ENCODE data around the gene HOXC12. TPM values are rescaled to one million over a fixed set of nuclear protein-coding genes. Genes with fewer than 3 reads are reported as not detected.
A peak's percentile ranks its signal among the peaks of the same experiment; 100 is the strongest.

HOXC12 gene
- total RNA-seq, 1 donor from 2014 or later = not detected

DNA sequence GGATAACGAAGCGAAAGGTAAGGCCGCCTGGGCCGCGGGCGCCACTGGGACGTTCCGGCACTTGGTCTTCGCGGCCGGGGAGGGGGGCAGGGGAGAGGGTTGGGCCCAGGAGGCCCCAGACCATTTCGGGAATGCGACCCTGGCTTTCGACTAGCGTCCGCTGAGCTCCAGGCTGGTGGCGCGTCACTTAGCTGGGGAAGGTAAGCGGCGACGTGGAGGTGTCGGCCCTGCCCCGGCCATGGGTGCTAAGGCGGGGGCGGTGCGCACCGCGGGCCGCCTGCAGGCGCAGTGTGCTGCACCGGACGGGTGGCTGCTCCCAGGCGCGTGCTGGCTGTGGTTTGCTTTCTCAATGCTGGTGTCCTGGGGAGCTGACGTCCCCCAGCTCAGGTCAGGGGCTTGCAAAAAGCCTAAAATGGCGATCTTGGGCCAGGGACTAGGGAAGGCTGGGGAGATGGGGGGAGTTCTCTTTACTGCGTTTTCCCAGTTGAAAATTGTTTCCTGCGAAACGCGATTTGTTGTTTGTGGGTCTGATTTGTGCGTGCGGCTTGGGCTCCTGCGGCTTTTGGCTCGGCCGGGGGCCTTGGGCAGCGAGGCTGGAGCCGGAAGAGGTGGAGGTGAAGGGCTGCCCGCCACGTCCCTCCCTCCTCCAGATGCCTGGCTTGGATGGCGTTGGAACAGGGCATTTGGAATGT is 31.4 kb downstream of the HOXC12 start:
- no peaks in the 10 kb centered on the region for H3K36me3 ChIP-seq
- DNase-seq = peak; percentile 58
- peaks cover 15% of the 10 kb centered on the region for H3K4me1 ChIP-seq
- no peaks in the 10 kb centered on the region for H3K9me3 ChIP-seq
- no peak overlapping the region for H3K27ac ChIP-seq
- peaks cover 100% of the 10 kb centered on the region for H3K27me3 ChIP-seq
- H3K4me3 ChIP-seq = no peak overlapping the region
- intact Hi-C loops (cut with DNase I) = no loop called here
- ATAC-seq = peak; percentile 32
- TF ChIP-seq, protein P1, sequence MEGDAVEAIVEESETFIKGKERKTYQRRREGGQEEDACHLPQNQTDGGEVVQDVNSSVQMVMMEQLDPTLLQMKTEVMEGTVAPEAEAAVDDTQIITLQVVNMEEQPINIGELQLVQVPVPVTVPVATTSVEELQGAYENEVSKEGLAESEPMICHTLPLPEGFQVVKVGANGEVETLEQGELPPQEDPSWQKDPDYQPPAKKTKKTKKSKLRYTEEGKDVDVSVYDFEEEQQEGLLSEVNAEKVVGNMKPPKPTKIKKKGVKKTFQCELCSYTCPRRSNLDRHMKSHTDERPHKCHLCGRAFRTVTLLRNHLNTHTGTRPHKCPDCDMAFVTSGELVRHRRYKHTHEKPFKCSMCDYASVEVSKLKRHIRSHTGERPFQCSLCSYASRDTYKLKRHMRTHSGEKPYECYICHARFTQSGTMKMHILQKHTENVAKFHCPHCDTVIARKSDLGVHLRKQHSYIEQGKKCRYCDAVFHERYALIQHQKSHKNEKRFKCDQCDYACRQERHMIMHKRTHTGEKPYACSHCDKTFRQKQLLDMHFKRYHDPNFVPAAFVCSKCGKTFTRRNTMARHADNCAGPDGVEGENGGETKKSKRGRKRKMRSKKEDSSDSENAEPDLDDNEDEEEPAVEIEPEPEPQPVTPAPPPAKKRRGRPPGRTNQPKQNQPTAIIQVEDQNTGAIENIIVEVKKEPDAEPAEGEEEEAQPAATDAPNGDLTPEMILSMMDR (IDR thresholded peaks at IDR 0.05) = no peak

DNA sequence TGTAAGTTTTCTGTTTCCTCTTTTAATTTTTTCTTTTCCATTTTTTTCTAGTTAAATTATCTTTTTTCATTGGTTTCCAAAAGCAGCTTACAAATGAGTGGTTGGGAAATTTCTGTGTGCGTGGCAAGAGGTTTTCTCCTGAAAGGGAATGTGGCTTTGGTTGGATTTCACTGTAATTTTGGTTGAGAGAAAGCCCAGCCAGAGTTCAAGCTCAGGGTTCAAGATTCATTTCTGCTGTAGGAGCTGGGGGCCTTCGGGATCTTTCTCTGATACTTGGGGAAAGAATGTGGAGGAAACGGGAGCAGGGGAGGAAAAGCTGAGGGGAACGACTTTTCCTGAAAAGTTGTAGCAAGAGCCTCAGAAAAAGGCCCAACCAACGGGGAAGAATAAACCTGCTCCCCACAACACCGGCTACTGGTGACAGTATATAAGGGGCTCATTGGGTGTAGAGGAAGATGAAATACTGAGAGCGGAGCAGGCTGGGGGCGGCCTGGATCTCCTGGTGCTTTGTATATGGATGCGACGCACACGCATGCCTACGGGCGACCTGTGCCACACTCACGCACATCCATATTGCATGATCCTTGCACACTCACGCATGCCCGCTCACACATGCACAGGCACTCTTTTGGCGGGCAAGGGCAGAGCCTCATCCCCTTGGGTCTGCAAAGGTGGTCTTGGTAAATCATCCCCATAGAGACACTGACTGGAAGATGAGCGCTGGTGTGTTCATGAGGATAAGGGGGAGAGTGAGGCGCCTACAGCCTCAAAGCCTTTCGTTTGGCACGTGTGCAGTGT is 32.2 kb downstream of the HOXC12 start:
- Histone ChIP-seq H3K36me3 (no peaks in the 10 kb centered on the region), H3K4me1 (peaks cover 15% of the 10 kb centered on the region), H3K4me3 (no peak overlapping the region), H3K27ac (no peak overlapping the region), H3K27me3 (peaks cover 100% of the 10 kb centered on the region), H3K9me3 (no peaks in the 10 kb centered on the region)
- ATAC-seq = no peak
- intact Hi-C loops (cut with DNase I) = no loop called here
- TF ChIP-seq, protein P1 (IDR thresholded peaks at IDR 0.05) = no peak
- no peak for DNase-seq

DNA sequence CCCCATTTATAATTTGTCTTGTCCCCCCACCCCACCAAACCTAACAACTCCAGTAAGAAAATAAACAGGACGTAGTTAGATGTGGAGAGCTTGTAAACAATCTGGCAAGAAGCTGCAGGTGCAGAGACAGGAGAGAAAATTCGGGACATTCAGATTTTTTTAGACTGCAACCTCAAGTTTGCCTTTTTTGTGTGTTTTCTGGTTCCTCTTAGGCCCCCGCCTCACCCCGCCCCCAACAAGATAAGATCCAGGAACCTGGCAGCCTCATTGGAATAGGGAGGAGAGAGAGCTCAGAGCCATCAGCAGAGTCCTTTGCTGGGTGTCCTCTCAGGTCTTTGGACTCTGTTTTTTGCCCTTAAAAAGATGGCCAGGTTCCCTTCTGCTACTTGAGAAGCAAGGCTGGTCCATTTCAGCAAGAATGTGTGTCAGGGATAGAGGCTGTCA is 33.1 kb downstream of the HOXC12 start:
- H3K27ac ChIP-seq = no peak overlapping the region
- DNase-seq = no peak
- no peaks in the 10 kb centered on the region for H3K9me3 ChIP-seq
- TF ChIP-seq, protein P1 (IDR thresholded peaks at IDR 0.05) = no peak
- no peaks in the 10 kb centered on the region for H3K36me3 ChIP-seq
- intact Hi-C loops (cut with DNase I) = no loop called here
- peaks cover 100% of the 10 kb centered on the region for H3K27me3 ChIP-seq
- no peak for ATAC-seq
- no peak overlapping the region for H3K4me3 ChIP-seq
- H3K4me1 ChIP-seq = peaks cover 15% of the 10 kb centered on the region

DNA sequence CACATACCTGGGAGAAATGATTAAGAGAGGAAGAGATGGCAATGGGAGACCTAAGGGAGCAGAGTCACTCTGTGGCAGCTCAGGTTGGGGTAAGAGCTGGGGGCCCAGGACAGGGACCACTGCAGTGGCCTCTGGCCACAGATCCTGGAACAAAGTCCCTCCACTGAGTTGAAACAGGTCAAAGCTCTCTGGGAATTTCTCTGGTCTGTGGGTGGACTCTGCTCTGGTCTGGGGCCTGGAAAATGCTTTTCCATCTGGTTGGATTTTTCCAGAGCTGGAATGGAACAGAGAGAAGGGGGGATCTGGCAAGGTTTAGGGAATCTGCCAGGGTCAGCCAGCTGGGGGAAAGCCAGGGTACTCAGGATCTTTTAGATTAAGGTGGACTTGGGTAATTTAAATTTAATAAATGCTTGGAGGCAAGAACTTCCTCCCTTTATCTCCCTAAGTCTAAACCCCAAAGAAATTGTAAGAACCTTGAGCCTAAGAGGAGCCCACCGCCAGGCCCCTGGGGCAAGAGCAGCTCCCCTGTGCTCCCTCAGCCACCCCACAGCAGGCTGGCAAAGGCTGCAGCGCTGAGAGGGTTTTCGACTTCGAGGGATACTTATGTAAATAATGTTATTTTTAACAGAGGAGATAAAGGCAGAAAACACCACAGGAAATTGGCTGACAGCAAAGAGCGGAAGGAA is 34.0 kb downstream of the HOXC12 start:
- DNase-seq (peak; percentile 51), ATAC-seq (no peak)
- H3K27ac ChIP-seq = no peak overlapping the region
- H3K9me3 ChIP-seq = no peaks in the 10 kb centered on the region
- peaks cover 15% of the 10 kb centered on the region for H3K4me1 ChIP-seq
- intact Hi-C loops (cut with DNase I) = no loop called here
- no peak overlapping the region for H3K4me3 ChIP-seq
- H3K36me3 ChIP-seq = no peaks in the 10 kb centered on the region
- TF ChIP-seq, protein P1 (IDR thresholded peaks at IDR 0.05) = no peak
- H3K27me3 ChIP-seq = peaks cover 100% of the 10 kb centered on the region

DNA sequence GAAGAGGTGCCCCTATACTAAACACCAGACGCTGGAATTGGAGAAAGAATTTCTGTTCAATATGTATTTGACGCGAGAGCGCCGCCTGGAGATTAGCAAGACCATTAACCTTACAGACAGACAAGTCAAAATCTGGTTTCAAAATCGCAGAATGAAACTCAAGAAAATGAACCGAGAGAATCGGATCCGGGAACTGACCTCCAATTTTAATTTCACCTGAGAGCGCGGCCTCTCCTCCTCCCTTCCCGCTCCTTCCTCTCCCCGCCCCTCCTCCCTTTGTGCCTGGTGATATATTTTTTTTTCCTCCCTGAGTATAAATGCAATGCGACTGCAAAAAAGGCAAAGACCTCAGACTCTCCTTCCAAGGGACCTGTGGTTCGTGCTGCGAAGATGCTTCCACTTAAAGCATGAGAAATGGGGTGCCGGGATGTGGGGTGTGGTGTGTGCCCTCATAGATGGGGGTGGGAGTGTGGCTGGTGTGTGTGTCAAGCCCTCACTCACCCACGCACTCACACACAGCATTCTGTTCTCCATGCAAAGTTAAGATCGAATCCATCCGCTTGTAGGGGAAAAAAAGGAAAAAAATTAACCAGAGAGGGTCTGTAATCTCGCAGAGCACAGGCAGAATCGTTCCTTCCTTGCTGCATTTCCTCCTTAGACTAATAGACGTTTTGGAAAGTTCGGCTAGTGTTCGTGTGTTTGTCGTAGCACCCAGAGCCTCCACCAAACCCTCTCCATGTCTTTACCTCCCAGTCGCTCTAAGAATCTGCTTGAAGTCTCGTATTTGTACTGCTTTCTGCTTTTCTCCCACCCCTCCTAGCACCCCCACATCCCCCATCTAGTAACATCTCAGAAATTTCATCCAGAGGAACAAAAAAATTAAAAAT is 34.8 kb downstream of the HOXC12 start:
- DNase-seq (no peak), ATAC-seq (no peak)
- H3K27me3 ChIP-seq = peaks cover 100% of the 10 kb centered on the region
- peaks cover 20% of the 10 kb centered on the region for H3K4me1 ChIP-seq
- TF ChIP-seq, protein P1 (IDR thresholded peaks at IDR 0.05) = peak; percentile 38
- intact Hi-C loops (cut with DNase I) = no loop called here
- no peaks in the 10 kb centered on the region for H3K9me3 ChIP-seq
- H3K36me3 ChIP-seq = no peaks in the 10 kb centered on the region
- no peak overlapping the region for H3K4me3 ChIP-seq
- H3K27ac ChIP-seq = no peak overlapping the region
